Ascending aorta (tissue), 2 donors: ENCODE results near the gene CPNE6. TPM values are rescaled to one million over a fixed set of nuclear protein-coding genes. Genes with fewer than 3 reads are reported as not detected.

ENCODE experiments used
- DNase-seq, 2 donors: peaks; one replicate each; pipeline ENCODE4 v3.0.0-alpha.2; 2019; ENCODE audit warnings: low spot score in 2 of 2
- H3K27ac ChIP-seq, 2 donors: fragments of 200-600 bp; sonication (generic); one replicate each; pipeline ENCODE4 v1.5.1; 2016 to 2017; ENCODE audit warnings: mild to moderate bottlenecking in 1 of 2
- H3K27me3 ChIP-seq: fragments of 200-600 bp; sonication (generic); one replicate; pipeline ENCODE4 v1.5.1; 2017
- H3K36me3 ChIP-seq, 2 donors: fragments of 200-600 bp; sonication (generic); one replicate each; pipeline ENCODE4 v1.5.1; 2016
- H3K4me1 ChIP-seq, 2 donors: fragments of 200-600 bp; sonication (generic); one replicate each; pipeline ENCODE4 v1.5.1; 2016 to 2017; ENCODE audit warnings: mild to moderate bottlenecking in 1 of 2
- H3K4me3 ChIP-seq, 2 donors: fragments of 200-600 bp; sonication (generic); one replicate each; pipeline ENCODE4 v1.5.1; 2016 to 2017; ENCODE audit warnings: mild to moderate bottlenecking in 1 of 2
- H3K9me3 ChIP-seq, 2 donors: fragments of 200-600 bp; sonication (generic); one replicate each; pipeline ENCODE4 v1.5.1; 2016
- intact Hi-C: fragments of 100-400 bp; cut with DNase I; formaldehyde crosslinking; loops from one replicate; pipeline ENCODE4 v1.15.1; 2023
- total RNA-seq: library from RNA; depleted of rRNA; stranded (reverse); fragments of >200 nt; gene quantifications from one replicate; pipeline ENCODE4 v1.1.0, GENCODE V29; 2016
- TF ChIP-seq, protein P1 (sequence below), 3 experiments: fragments of 200-600 bp in 2 of 3; fragments of 450-650 bp in 1 of 3; sonication (generic) in 2 of 3; IDR thresholded peaks; one replicate each; pipeline ENCODE4 v1.5.1; 2016 to 2019; ENCODE audit warnings: antibody characterized with exemption in 3 of 3, mild to moderate bottlenecking in 1 of 3, moderate library complexity in 1 of 3

Gene CPNE6
- total RNA-seq, 1 donor from 2014 or later, result not detected

DNA sequence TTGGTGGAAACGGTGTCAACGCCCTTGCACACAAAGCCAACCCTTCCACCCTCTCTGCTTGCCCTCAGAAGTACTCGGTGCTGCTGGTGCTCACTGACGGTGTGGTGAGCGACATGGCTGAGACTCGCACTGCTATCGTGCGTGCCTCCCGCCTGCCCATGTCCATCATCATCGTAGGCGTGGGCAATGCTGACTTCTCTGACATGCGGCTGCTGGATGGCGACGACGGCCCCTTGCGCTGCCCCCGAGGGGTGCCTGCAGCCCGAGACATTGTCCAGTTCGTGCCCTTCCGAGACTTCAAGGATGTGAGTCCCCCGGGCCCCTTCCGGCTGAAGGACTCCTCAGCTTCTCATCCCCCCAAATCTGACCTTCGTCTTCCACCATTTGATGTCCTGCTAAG is 5.7 kb downstream of the CPNE6 start:
- H3K36me3 ChIP-seq, result no peaks in the 10 kb centered on the region
- H3K27ac ChIP-seq, result no peak overlapping the region
- intact Hi-C loops, result no loop called here
- no peak overlapping the region for H3K4me3 ChIP-seq
- no peak for DNase-seq
- no peaks in the 10 kb centered on the region for H3K9me3 ChIP-seq
- TF ChIP-seq, protein P1, sequence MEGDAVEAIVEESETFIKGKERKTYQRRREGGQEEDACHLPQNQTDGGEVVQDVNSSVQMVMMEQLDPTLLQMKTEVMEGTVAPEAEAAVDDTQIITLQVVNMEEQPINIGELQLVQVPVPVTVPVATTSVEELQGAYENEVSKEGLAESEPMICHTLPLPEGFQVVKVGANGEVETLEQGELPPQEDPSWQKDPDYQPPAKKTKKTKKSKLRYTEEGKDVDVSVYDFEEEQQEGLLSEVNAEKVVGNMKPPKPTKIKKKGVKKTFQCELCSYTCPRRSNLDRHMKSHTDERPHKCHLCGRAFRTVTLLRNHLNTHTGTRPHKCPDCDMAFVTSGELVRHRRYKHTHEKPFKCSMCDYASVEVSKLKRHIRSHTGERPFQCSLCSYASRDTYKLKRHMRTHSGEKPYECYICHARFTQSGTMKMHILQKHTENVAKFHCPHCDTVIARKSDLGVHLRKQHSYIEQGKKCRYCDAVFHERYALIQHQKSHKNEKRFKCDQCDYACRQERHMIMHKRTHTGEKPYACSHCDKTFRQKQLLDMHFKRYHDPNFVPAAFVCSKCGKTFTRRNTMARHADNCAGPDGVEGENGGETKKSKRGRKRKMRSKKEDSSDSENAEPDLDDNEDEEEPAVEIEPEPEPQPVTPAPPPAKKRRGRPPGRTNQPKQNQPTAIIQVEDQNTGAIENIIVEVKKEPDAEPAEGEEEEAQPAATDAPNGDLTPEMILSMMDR (IDR thresholded peaks at IDR 0.05), result no peak
- H3K4me1 ChIP-seq, result peaks cover 7 to 11% of the 10 kb centered on the region in 2 donors
- H3K27me3 ChIP-seq, result no peaks in the 10 kb centered on the region

DNA sequence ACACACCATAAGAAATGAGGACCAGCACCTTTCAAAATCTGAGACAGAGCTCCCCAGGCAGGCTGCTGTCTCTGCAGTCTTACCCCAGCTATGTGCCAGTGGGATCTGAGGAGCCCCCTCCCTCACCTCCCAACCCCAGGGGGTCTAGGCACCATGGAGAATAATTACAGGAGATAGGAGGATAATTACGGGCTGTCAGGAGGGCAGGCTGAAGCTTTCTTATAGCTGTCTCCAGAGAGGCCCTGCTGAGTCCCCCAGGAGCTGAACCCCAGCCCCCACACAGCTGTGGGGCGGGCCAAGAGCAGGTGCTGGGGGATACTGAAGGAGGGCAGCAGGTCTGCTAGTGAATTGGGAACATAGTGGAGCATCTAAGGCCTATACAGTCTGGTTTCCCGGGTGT is 6.8 kb downstream of the CPNE6 start:
- TF ChIP-seq, protein P1 (IDR thresholded peaks at IDR 0.05), result no peak
- no peak overlapping the region for H3K27ac ChIP-seq
- H3K4me1 ChIP-seq, result peaks cover 4% of the 10 kb centered on the region in 2 donors
- intact Hi-C loops, result no loop called here
- H3K27me3 ChIP-seq, result no peaks in the 10 kb centered on the region
- no peaks in the 10 kb centered on the region for H3K9me3 ChIP-seq
- no peak for DNase-seq
- H3K4me3 ChIP-seq, result no peak overlapping the region
- H3K36me3 ChIP-seq, result no peaks in the 10 kb centered on the region

DNA sequence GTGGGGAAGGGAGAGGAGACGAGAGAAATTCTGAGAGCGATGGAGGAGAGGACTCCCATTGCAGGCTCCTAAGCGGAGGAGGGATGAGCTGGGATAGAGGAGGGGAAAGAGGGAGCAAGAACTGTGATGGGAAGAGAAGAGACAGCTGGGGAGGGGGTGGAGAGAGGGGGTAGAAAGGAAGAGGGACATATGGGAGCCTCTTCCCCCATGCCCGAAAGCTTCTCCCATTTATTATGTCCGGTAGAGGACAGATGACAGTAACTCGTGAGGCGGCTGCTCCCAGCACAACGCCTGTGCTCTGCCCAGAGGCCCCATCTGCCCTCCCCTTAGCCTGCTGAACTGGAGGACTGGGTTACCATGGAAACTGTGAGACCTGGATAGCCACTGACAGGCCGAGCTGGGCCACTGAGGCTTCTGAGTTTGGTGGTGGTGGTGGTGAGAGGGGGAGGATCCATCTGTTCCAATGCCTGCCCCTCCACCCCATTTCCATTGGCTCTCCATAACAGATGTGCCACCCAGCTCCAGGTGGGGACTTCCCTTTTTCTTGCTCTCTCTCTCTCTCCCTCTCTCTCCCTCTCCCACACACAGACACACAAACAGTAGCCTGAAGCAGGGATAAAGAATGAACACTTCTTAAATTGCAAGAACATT is 8.3 kb downstream of the CPNE6 start:
- no peak overlapping the region for H3K27ac ChIP-seq
- no peaks in the 10 kb centered on the region for H3K9me3 ChIP-seq
- intact Hi-C loops, result no loop called here
- no peaks in the 10 kb centered on the region for H3K36me3 ChIP-seq
- no peak overlapping the region for H3K4me3 ChIP-seq
- no peaks in the 10 kb centered on the region for H3K27me3 ChIP-seq
- no peak for DNase-seq
- TF ChIP-seq, protein P1 (IDR thresholded peaks at IDR 0.05), result no peak
- peaks cover 4% of the 10 kb centered on the region in 2 donors for H3K4me1 ChIP-seq

DNA sequence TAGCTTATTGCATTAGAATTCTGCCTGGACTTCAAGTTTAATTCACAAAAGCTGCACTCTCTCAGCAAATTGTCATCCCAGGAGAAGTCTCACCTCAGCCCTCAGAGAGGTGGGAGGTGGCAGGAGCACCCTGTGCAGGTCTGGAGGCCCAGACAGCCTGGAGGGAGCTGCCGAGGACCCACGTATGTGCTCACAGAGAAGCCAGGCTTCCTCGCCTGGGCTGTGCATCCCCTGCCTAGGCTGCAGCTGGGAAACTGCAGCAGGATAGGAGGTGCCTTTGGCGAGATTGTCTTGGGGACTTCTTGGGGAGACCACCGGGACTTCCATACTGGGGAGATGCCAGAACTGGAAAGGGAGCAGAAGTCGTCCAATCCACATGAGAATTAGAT is 8.8 kb downstream of the CPNE6 start:
- Histone ChIP-seq H3K4me3 (no peak overlapping the region), H3K4me1 (peaks cover 4% of the 10 kb centered on the region in 2 donors), H3K36me3 (no peaks in the 10 kb centered on the region), H3K9me3 (no peaks in the 10 kb centered on the region), H3K27ac (no peak overlapping the region), H3K27me3 (no peaks in the 10 kb centered on the region)
- intact Hi-C loops, result no loop called here
- TF ChIP-seq, protein P1 (IDR thresholded peaks at IDR 0.05), result no peak
- no peak for DNase-seq

DNA sequence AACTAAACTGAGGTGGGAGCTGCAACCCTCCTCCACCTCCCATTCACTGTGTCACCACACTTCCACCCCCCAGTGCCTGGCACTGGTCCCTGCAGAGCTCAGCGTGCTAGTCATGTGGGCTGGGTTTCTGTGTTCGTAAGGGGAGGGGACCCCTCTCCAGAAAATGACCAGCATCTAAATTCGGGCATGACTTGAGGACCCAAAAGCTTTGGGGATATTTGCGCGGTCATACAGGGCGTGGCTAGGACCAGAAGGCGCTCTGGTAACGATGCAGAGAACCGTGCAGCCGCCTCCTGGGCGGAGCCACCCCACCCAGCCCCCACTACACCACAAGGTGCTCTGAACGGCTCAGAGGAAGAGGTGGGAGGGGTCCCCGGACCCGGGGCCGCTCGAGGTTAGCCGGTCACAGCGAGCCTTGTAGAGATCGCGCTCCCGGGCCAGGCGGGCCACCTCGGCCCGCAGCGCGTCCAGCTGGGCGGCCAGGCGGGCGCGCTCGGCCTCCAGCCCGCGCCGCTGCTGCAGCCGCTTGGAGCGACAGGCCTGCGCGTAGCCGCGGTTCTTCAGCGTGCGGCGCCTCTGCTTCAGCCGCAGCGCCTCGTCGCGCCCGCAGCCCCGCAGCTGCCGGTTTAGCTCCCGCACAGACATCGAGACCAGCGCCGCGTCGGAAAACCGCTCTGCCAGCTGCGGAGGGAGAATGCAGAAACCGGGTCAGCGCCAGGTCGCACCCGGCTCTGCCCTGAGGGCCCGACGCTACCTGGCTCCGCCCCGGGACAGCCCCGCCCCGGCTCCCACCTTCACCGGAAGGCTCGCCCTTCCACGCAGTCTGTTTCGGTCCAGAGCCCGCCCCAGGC is 9.8 kb downstream of the CPNE6 start:
- peak in 1 of 2 donors; percentile 74 for DNase-seq
- H3K36me3 ChIP-seq, result no peaks in the 10 kb centered on the region
- peak overlapping the region; percentile 74 to 82 for H3K4me3 ChIP-seq
- TF ChIP-seq, protein P1 (IDR thresholded peaks at IDR 0.05), result no peak
- no peaks in the 10 kb centered on the region for H3K27me3 ChIP-seq
- H3K9me3 ChIP-seq, result no peaks in the 10 kb centered on the region
- peaks cover 4% of the 10 kb centered on the region in 2 donors for H3K4me1 ChIP-seq
- no peak overlapping the region for H3K27ac ChIP-seq
- intact Hi-C loops, result no loop called here
